HG02763 (cell line): Measurements from ENCODE around the gene ERBB4.
"Not testable (repeated sequence)": the region's sequence is repeated elsewhere in the genome, so short reads cannot be mapped to it uniquely, and the experiment has no call there.

ENCODE experiments used
- ATAC-seq: cut with Tn5 transposase; IDR thresholded peaks from one replicate; pipeline ENCODE4 v1.9.1; 2021; ENCODE audit warnings: mild to moderate bottlenecking, moderate library complexity; ENCODE audit not compliant: unreplicated experiment

ERBB4 gene

GRCh38 chr2:212157012-212157411, 381.6 kb downstream of the ERBB4 start:
- ATAC-seq, result no peak

DNA sequence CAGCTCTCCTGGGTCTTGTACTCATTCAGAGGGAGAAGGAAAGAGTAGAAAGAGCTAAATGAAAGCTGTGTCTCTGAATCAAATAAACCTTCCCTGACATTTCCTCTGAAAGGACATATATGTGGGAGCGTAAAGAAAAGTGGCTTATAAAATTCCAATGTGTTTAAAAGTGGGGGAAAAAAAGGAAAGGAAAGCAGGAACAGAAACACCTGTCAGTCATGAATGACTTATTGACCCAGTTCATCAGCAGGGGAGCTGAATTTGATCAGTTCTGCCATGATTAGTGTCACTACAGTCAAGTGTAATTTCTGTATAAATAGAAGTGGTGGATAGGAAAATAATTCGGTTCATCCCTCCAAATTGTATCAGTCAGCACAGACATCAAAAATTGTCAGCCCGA, 382.5 kb downstream of the ERBB4 start:
- ATAC-seq, result no peak

DNA sequence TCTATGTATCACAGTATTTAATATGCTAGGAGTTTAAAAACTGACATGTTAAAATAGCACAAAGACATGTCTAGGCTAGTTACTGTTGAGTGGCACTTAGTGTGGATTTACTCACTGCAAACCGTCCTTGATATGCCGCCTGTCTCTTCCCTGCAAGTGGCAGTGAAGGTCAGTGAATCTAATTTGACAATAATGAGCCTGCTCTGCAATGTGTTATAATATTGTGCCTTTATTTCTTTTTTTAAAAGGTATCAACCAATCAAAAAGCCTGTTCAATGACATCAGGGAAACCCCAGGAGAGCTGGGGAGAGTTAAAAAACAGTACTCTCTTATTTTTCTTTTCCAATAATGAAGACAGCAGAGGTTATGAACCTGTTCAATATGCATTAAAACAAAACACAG, 384.1 kb downstream of the ERBB4 start:
- ATAC-seq, result no peak

DNA sequence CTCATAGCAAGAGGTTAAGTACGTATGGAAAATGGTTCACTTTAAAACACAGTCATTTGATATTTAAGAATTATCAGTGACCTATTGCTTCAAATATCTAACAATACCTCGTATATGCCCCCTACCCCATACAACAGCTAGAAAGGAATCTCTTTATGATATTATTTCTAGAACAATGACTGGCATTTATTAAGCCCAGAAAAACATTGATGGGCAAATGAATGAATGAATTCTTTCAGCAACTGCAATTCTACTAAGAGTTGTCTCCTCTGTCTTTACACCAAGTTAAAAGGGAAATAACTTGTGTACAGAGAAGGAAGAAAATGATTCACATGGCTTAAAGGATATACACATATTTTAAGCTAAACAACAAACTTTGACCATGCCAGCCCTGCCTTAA, 384.7 kb downstream of the ERBB4 start:
- ATAC-seq, result no peak

DNA sequence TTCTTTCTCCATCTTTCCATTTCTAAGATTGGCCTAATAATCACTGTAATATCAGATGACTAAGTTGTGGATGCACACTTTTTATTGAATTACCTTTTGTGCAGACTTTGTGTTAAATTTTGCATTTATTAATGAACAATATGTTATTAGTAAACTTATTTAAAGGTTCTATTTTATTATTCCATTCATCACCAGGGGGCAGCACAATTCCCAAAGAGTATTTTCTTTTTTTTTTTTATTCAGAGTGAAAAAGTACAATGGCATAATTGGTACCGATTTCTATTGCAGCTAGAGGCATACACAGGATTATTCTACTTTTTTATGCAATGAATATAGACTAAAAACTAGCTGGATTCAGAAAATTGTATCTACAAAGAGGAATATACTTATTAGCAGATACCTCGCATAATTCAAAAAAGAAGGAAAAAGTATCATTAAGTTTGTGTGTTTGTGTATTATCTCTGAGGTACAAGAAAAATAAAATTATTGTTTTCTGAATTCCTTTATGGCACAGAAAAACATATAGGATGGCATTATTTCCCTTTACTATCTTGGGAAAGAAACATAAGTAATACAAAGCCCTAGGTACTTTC, 390.6 kb downstream of the ERBB4 start:
- no peak for ATAC-seq

DNA sequence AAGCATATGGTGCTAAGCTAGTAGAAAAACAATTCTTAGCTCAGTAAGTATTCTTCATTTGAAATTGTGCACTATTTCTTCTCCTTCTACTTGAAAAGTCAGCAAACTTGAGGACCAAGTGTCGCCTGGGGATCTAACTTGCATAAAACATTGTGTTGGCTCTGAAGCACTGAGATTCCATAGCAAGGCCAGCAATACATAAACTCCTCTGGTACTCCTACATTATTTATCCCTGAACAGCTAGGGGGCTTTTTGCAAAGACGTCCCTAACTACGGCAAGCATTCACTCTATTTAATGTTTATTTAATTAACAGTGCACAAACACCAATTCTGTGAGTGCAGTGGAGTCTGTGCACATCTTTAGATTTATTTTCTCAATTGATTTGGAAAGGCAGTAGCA, 392.2 kb downstream of the ERBB4 start:
- no peak for ATAC-seq

DNA sequence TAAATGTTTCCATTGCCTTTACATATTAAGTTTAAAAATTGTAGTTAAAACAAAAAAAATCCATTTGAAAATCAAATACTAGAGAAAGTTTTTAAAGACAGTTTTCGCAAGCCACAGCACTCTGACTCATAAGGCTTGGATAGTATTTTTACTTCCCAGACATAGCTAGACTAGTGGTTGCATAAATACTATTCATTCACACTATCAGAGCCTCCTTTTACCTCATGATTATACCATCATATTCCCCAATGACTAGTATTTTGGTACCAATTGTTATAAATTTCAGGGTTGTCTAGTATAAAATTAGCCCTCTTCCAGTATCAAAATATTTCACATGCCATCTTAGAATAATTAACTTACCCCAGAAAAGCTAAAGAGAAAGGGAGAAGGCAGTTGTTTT, 393.5 kb downstream of the ERBB4 start:
- ATAC-seq, result no peak

GRCh38 chr2:212142631-212143030, 396.0 kb downstream of the ERBB4 start:
- ATAC-seq, result no peak

- ATAC-seq, result no peak
Observed at GRCh38 chr2:212141499-212141898, 397.1 kb downstream of the ERBB4 start.

- ATAC-seq, result no peak
Observed at GRCh38 chr2:212136216-212136795, 402.3 kb downstream of the ERBB4 start.

DNA sequence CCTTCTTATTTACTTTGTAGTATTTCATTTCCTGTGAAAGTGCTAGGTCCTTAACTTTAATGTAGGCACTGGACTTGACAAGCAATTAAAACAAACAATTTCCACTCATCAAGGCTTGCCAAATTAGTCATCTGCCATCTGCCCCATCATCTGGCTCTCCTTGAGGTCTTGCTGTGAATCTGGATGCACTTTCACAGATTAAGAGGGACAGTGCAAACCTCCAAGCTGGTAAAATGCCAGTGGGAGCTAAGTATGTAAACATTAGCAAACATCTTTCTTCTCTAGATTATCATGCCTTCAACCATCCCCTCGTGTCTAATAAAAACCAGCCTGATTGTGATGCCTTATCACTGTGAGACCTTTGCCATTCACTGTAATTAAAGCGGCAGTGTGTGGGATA, 402.9 kb downstream of the ERBB4 start:
- no peak for ATAC-seq

- ATAC-seq, result no peak
Observed at GRCh38 chr2:212133337-212133736, 405.3 kb downstream of the ERBB4 start.

DNA sequence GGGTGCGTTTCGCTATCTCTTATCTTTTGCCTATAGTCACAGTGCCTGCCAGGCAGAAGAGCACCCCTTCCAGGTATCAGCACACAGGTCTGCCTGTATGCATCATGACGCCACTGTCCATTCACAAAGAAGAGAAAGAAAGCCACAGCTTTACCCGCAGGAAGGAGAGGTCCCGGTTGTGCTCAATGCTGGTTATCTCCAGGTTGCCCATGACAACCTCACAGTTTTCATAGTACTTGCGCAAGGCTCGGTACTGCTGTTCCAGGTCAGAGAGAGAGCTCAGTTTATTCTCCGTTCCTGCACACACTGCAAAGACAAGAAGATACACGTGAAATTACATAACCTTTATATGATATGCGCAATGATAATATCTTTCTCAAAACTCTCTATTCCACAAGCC, 414.0 kb downstream of the ERBB4 start:
- ATAC-seq, result no peak

DNA sequence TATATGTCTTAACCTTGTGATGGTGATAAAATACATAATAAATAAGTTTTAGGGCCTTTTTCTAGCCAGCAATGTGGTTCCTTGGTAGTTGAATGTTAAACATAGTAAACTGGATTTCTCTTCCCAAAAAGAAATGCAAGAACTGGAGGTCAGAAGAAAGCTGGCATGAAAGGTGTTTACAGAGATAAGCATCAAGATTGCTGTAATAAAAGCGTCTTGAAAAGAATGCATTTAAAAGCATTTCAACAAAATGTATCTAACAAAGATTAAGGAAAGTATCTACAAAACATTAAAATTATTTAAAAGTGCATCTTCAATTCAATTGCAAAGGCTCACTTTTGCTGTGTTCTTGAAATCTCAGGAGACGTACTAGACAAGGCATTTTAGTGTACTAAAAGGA, 419.0 kb downstream of the ERBB4 start:
- no peak for ATAC-seq

- ATAC-seq, result no peak
Observed at GRCh38 chr2:212117926-212118325, 420.7 kb downstream of the ERBB4 start.

- no peak for ATAC-seq
Observed at GRCh38 chr2:212114489-212114888, 424.1 kb downstream of the ERBB4 start.

- no peak for ATAC-seq
Observed at GRCh38 chr2:212112401-212112800, 426.2 kb downstream of the ERBB4 start.

DNA sequence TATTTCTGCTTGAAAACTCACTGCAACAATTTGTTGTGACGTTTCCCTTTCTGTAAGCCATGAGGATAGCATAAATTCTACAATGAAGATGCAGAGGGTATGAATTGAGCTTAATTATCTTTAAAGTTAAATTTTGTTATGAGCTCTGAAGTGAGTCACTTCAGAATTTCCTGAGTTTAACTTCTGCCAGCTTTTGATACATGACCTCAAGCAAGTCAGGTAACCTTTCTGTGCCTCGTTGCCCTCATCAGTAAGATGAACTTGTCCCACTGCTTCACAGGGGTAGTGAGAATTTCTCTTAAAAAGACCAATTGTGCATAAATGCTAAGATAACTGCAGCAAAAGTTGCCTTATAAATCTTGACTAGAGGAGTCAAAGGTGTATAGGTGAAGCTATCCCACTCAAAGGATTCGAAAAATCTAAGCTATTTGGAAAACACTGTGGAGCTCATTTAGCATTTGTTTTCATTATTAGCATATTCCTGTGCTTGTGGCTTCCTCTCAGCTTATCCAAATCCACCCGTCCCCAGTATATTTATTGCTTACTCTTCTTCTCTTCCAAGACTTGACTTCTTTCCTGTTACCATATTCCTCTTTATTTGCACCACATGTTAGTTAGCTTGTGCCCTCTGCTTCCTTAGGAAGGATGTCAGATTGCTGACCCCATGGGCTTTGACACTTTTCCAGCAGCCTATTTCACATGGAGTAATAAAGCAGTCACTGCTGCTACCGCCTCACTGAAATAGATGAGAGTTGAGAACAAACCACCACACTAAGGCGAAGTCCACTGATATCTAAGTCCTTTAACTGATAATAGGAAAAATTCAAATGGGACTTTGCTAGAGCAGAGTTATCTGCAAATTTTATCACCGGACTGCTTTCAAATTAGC, 428.6 kb downstream of the ERBB4 start:
- ATAC-seq, result no peak

DNA sequence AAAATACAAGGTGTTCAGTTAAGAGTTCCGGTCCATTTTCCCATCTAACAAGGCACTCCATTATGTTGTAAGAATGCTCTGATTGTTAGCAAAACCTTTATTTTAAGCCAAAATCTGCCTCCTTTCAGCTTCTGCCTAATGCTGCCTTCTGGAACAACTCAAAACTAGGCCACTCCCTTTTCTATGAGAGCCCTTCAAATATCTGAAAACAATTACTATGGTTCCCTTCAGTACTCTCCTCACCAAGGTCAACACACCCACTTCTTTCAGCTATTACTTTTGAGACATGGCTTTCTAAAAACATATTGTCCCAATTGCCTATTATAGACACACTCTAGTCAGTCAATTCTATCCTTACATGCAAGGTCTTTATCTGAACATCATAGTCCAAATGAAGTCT, 429.4 kb downstream of the ERBB4 start:
- no peak for ATAC-seq

DNA sequence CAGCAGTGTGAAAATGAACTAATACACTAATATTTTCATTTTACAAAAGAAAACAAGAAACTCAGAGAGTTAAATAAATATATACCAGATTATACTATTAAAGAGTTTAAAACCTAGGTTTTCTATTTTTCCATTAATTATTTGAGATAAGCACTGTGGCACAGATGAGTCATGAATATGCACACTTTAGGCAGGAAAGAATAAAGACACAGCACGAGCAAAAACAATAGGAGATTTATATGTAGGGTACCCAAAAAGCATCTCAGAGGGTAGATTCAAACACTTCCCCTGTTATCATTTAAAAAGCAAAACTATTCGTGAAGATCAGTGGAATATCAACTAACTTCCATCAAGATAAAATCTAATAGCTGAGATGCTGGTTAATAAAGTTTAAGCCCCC, 430.6 kb downstream of the ERBB4 start:
- no peak for ATAC-seq

DNA sequence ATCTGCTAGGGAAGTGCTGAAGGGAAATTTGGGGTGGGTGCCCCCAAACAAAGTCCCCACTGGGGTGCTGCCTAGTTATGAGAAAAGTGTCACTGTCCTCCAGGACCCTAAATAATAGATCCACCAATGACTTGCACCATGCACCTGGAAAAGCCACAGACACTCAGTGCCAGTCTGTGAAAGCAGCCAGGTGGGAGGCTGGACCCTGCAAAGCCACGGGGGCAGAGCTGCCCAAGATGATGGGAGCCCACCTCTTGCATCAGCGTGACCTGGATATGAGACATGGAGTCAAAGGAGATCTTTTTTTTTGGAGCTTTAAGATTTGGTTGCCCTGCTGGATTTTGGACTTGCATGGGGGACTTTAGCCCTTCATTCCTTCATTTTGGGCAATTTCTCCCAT, 431.6 kb downstream of the ERBB4 start:
- ATAC-seq, result no peak

DNA sequence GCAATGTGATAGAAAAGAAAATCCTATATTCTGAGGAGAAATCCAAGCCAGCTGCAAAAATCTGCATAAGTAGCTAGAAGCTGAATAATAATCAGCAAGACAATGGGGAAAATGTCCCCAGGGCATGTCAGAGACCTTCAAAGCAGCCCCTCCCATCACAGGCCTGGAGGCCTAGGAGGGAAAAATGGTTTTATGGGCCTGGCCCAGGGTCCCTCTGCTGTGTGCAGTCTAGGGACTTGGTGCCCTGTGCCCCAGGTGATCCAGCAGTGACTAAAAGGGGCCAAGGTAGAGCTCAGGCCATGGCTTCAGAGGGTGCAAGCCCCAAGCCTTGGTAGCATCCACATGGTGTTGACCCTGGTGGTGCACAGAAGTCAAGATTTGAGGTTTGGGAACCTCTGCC, 432.1 kb downstream of the ERBB4 start:
- ATAC-seq, result not testable (repeated sequence)
